ENCODE results near the gene OXCT1. TPM values are rescaled to one million over a fixed set of nuclear protein-coding genes. Genes with fewer than 3 reads are reported as not detected.

OXCT1 gene
- total RNA-seq, 1 donor from 2014 or later = 22.0 TPM

GRCh38 chr5:41832430-41832829 lies 37.8 kb downstream of the OXCT1 start:
- no peak overlapping the region for H3K4me3 ChIP-seq (ENCODE audit: low read depth, low read length)
- no peak for TF ChIP-seq CTCF (conservative IDR thresholded peaks at IDR 0.05; ENCODE audit: low read depth, low read length)
- no peak for DNase-seq (ENCODE audit: low read depth)

- no peak for TF ChIP-seq CTCF (conservative IDR thresholded peaks at IDR 0.05; ENCODE audit: low read depth, low read length)
- H3K4me3 ChIP-seq (ENCODE audit: low read depth, low read length) = no peak overlapping the region
- DNase-seq (ENCODE audit: low read depth) = no peak
These were observed 39.1 kb downstream of the OXCT1 start for GRCh38 chr5:41831155-41831554.

GRCh38 chr5:41827792-41828191 lies 42.4 kb downstream of the OXCT1 start:
- no peak for DNase-seq (ENCODE audit: low read depth)
- TF ChIP-seq CTCF (conservative IDR thresholded peaks at IDR 0.05; ENCODE audit: low read depth, low read length) = no peak
- no peak overlapping the region for H3K4me3 ChIP-seq (ENCODE audit: low read depth, low read length)

GRCh38 chr5:41822036-41822435 lies 48.2 kb downstream of the OXCT1 start:
- no peak overlapping the region for H3K4me3 ChIP-seq (ENCODE audit: low read depth, low read length)
- no peak for TF ChIP-seq CTCF (conservative IDR thresholded peaks at IDR 0.05; ENCODE audit: low read depth, low read length)
- no peak for DNase-seq (ENCODE audit: low read depth)

DNA sequence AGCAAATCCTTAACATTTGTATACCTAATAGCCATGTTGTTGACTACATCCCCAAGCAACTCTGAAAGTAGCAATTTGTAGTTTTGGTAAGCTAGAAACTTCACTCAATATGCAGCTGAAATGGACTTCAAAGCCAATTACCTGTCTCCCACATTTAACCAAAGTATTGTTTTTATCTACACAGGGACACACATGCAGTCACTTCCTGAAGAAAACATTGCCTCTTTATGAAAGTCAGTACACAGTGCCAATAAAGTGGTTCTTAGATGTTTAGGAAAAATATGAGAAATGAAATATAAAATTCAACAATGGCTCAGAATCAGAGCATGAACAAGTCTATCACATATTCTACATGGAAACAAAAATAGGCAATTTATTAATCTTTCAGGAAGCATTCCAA lies 49.2 kb downstream of the OXCT1 start:
- no peak for DNase-seq (ENCODE audit: low read depth)
- TF ChIP-seq CTCF (conservative IDR thresholded peaks at IDR 0.05; ENCODE audit: low read depth, low read length) = no peak

DNA sequence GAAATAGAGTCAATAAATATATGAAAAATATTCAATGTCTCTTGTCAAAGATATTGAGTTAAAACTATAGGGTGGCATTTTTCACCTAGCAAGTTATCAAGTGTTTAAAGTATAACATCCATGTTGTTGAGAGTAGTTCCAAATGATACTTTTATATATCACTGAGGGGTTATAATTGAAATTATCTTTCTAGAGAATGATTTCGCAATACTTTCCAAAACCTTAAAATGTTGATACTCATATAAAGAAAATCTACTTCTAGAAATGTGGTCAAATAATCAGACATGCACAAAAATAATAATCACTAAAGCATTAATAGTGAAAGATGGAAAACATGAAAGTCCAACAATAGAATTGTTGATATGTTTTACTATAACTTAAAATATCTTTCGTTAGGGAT lies 50.1 kb downstream of the OXCT1 start:
- no peak for DNase-seq (ENCODE audit: low read depth)
- H3K4me3 ChIP-seq (ENCODE audit: low read depth, low read length) = no peak overlapping the region
- TF ChIP-seq CTCF (conservative IDR thresholded peaks at IDR 0.05; ENCODE audit: low read depth, low read length) = no peak

More for the DNA sequence above, 49.2 kb downstream of the OXCT1 start:
- no peak overlapping the region for H3K4me3 ChIP-seq (ENCODE audit: low read depth, low read length)

DNA sequence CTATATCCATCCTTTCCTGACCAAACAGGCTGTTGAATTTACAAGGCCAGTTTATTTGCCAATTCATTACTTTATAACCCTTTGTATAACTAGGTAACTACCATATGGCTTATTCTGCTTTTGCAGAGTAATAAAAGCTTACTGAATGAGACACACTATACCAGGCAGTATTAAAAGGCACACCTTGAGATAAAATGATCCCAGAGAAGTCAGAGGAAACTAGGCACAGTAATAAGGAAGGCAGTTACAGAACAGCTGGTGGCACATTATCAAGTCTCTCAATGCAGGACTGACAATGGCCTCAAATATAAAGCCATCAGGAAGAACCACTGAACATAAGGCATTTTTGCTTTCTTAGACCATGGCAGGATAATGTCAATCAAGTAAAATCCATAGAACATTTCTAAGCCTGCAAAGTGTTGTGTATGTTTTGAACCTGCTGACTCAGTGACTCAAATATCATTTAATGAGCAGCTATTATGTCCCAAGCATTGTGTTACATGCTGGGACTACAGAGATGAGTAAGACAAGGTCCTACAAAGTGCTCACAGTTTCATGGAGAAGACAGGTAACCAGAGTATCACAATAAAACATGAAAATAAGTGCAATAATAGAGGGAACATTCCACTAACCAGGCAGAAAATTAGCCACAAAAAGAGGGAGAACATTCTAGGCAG lies 52.5 kb downstream of the OXCT1 start:
- TF ChIP-seq CTCF (conservative IDR thresholded peaks at IDR 0.05; ENCODE audit: low read depth, low read length) = no peak
- no peak for DNase-seq (ENCODE audit: low read depth)

More for the DNA sequence above, 52.5 kb downstream of the OXCT1 start:
- no peak overlapping the region for H3K4me3 ChIP-seq (ENCODE audit: low read depth, low read length)

Measured in epithelial cell of proximal tubule (primary cell).